Glomerular visceral epithelial cell (primary cell): Measurements from ENCODE around the gene TEX2.

Experiments used
- DNase-seq: peaks from one replicate; pipeline ENCODE4 v3.0.0-alpha.2; 2016; ENCODE audit errors: extremely low spot score

Gene TEX2

GRCh38 chr17:64160378-64160777 lies 102.7 kb downstream of the TEX2 start:
- DNase-seq = no peak

- DNase-seq = no peak
Observed at GRCh38 chr17:64158831-64159590, 104.0 kb downstream of the TEX2 start.

- DNase-seq = no peak
Observed at GRCh38 chr17:64158406-64158805, 104.7 kb downstream of the TEX2 start.

- no peak for DNase-seq
Observed at GRCh38 chr17:64157669-64158180, 105.3 kb downstream of the TEX2 start.

GRCh38 chr17:64156670-64157069 lies 106.4 kb downstream of the TEX2 start:
- DNase-seq = no peak

GRCh38 chr17:64155751-64156544 lies 107.1 kb downstream of the TEX2 start:
- DNase-seq = no peak

GRCh38 chr17:64155129-64155528 lies 107.9 kb downstream of the TEX2 start:
- DNase-seq = no peak

GRCh38 chr17:64154717-64155116 lies 108.3 kb downstream of the TEX2 start:
- no peak for DNase-seq

GRCh38 chr17:64154313-64154695 lies 108.8 kb downstream of the TEX2 start:
- DNase-seq = no peak

GRCh38 chr17:64153565-64154312 lies 109.3 kb downstream of the TEX2 start:
- DNase-seq = no peak

- DNase-seq = no peak
Observed at GRCh38 chr17:64152428-64153125, 110.5 kb downstream of the TEX2 start.

- DNase-seq = no peak
Observed at GRCh38 chr17:64151016-64151368, 112.1 kb downstream of the TEX2 start.

GRCh38 chr17:64150237-64151015 lies 112.6 kb downstream of the TEX2 start:
- DNase-seq = no peak

- no peak for DNase-seq
Observed at GRCh38 chr17:64149196-64149595, 113.9 kb downstream of the TEX2 start.

GRCh38 chr17:64148699-64149098 lies 114.4 kb downstream of the TEX2 start:
- no peak for DNase-seq

- DNase-seq = no peak
Observed at GRCh38 chr17:64148017-64148631, 114.9 kb downstream of the TEX2 start.

- peak; percentile 19 for DNase-seq
Observed at GRCh38 chr17:64147110-64148016, 115.7 kb downstream of the TEX2 start.

- peak; percentile 62 for DNase-seq
Observed at GRCh38 chr17:64146418-64147109, 116.5 kb downstream of the TEX2 start.
